DOHH2 (cell line): ENCODE results near the gene AUTS2.

Experiments
- H3F3A ChIP-seq: fragments of 200-600 bp; sonication (generic), shearing (Covaris generic); 2 replicates; pipeline ENCODE4 v1.6.0; 2016; ENCODE audit warnings: antibody characterized with exemption, mild to moderate bottlenecking; ENCODE audit not compliant: control insufficient read depth, insufficient read depth
- H3K27ac ChIP-seq: fragments of 200-600 bp; sonication (generic); 2 replicates; pipeline ENCODE4 v1.5.1; 2014; ENCODE audit warnings: low read depth, mild to moderate bottlenecking, low read length, moderate library complexity
- H3K27me3 ChIP-seq: fragments of 200-600 bp; sonication (generic); 2 replicates; pipeline ENCODE4 v1.6.1; 2014; ENCODE audit warnings: mild to moderate bottlenecking, low read length, mixed read lengths; ENCODE audit not compliant: control insufficient read depth
- H3K36me3 ChIP-seq: fragments of 200-600 bp; sonication (generic); 2 replicates; pipeline ENCODE4 v1.6.1; 2014; ENCODE audit warnings: mild to moderate bottlenecking, low read length, moderate library complexity, mixed read lengths; ENCODE audit not compliant: control insufficient read depth
- H3K4me1 ChIP-seq: fragments of 200-600 bp; sonication (generic); 2 replicates; pipeline ENCODE4 v1.6.1; 2014; ENCODE audit warnings: mild to moderate bottlenecking, low read length, mixed read lengths; ENCODE audit not compliant: control insufficient read depth
- H3K4me2 ChIP-seq: fragments of 200-600 bp; sonication (generic); 2 replicates; pipeline ENCODE4 v1.6.0; 2014; ENCODE audit warnings: mild to moderate bottlenecking, low read length, moderate library complexity
- H3K4me3 ChIP-seq: fragments of 200-600 bp; sonication (generic); 2 replicates; pipeline ENCODE4 v1.5.1; 2014; ENCODE audit warnings: mild to moderate bottlenecking, low read length, mixed read lengths
- H3K79me2 ChIP-seq: fragments of 200-600 bp; sonication (generic); 2 replicates; pipeline ENCODE4 v1.6.1; 2014; ENCODE audit warnings: mild to moderate bottlenecking, low read length, mixed read lengths; ENCODE audit not compliant: control insufficient read depth
- H3K9me2 ChIP-seq: fragments of 200-600 bp; sonication (generic); replicated peaks from 2 replicates; pipeline ENCODE4 v1.6.1; 2014; ENCODE audit warnings: mild to moderate bottlenecking, low read length, mixed read lengths; ENCODE audit not compliant: control insufficient read depth
- H3K9me3 ChIP-seq: fragments of 200-600 bp; sonication (generic); 2 replicates; pipeline ENCODE4 v1.6.1; 2014; ENCODE audit warnings: antibody characterized with exemption, low read length, mixed read lengths; ENCODE audit not compliant: control insufficient read depth, insufficient read depth
- H4K20me1 ChIP-seq: fragments of 200-600 bp; sonication (generic); 2 replicates; pipeline ENCODE4 v1.6.0; 2014; ENCODE audit warnings: low read depth, mild to moderate bottlenecking, antibody characterized with exemption, low read length, moderate library complexity; ENCODE audit not compliant: control insufficient read depth, insufficient read depth
- EZH2phosphoT487 ChIP-seq: fragments of 200-600 bp; sonication (generic); IDR thresholded peaks from 2 replicates; pipeline ENCODE4 v1.6.1; 2017; ENCODE audit warnings: borderline replicate concordance, mild to moderate bottlenecking, antibody characterized with exemption, low read length, moderate library complexity, mixed read lengths
- TF ChIP-seq, protein P1 (sequence below): fragments of 200-600 bp; sonication (generic); IDR thresholded peaks from one replicate; pipeline ENCODE4 v1.5.1; 2014; ENCODE audit warnings: antibody characterized with exemption, mild to moderate bottlenecking, low read depth, low read length; ENCODE audit not compliant: poor library complexity, severe bottlenecking

AUTS2 gene

DNA sequence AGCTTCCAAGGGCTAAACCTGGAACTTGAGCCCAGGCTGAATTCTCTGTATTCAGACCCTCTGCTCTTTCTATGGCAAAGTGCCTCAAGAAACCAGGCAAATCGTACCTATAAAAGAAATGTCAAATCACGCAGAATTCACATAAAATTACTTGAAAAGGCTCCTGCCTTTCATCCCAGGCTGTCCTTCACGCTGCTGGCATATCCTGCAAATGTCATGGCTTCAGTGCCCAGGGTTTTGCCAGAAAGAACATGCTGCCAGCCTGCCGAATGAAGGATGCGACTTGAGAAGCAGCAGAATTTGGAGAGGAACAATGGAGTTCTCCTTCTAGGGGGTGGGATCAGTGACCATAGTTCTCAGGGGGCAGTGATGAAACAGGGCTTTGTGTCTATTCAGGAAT, 931.2 kb downstream of the AUTS2 start:
- Histone ChIP-seq H3K4me3 (no peak overlapping the region), H3K4me1 (no peaks in the 10 kb centered on the region), H3K4me2 (no peak overlapping the region), H3F3A (no peaks in the 10 kb centered on the region), H3K36me3 (no peaks in the 10 kb centered on the region), H4K20me1 (no peaks in the 10 kb centered on the region), H3K79me2 (no peaks in the 10 kb centered on the region), H3K27ac (no peak overlapping the region), H3K9me2 (no peaks in the 10 kb centered on the region), H3K9me3 (no peaks in the 10 kb centered on the region), H3K27me3 (no peaks in the 10 kb centered on the region)
- TF ChIP-seq, protein P1, sequence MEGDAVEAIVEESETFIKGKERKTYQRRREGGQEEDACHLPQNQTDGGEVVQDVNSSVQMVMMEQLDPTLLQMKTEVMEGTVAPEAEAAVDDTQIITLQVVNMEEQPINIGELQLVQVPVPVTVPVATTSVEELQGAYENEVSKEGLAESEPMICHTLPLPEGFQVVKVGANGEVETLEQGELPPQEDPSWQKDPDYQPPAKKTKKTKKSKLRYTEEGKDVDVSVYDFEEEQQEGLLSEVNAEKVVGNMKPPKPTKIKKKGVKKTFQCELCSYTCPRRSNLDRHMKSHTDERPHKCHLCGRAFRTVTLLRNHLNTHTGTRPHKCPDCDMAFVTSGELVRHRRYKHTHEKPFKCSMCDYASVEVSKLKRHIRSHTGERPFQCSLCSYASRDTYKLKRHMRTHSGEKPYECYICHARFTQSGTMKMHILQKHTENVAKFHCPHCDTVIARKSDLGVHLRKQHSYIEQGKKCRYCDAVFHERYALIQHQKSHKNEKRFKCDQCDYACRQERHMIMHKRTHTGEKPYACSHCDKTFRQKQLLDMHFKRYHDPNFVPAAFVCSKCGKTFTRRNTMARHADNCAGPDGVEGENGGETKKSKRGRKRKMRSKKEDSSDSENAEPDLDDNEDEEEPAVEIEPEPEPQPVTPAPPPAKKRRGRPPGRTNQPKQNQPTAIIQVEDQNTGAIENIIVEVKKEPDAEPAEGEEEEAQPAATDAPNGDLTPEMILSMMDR = no peak
- no peak for TF ChIP-seq EZH2phosphoT487

DNA sequence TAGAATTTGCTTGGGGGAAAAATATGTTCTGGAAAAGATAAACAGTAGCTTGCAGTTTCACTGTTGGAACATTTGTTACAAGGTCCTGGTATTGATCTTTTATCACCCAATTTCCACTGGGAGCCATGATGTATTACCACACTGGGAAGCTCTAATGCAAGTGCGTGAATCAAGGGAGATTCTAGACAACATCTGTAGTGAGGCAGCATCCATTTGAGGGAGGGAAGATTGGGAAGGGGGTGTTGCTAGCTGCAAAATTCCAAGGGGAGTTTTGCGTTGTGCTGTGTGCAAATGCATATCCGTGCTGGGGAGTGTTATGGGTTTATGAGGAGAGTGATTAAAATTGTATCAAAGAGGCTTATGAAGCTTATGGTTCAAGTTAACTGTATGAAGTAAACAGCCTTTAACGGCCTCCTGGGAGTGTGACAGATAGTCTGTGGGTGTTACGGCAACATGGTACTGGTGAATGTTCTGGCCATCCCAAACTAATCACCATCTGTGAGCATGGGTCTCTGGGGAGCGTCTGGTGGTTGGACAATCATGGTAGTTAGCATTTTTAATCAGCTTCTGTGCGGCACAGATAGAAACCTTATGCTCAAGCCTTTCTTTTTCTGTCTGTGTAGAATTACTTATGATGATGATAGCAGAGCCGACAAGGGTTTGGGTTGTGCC, 931.8 kb downstream of the AUTS2 start:
- Histone ChIP-seq H3K27ac (no peak overlapping the region), H3K36me3 (no peaks in the 10 kb centered on the region), H3K4me2 (no peak overlapping the region), H3K9me2 (no peaks in the 10 kb centered on the region), H3K4me3 (no peak overlapping the region), H3K27me3 (no peaks in the 10 kb centered on the region), H3K79me2 (no peaks in the 10 kb centered on the region), H4K20me1 (no peaks in the 10 kb centered on the region), H3K4me1 (no peaks in the 10 kb centered on the region), H3F3A (no peaks in the 10 kb centered on the region), H3K9me3 (no peaks in the 10 kb centered on the region)
- no peak for TF ChIP-seq EZH2phosphoT487
- TF ChIP-seq, protein P1 = no peak

DNA sequence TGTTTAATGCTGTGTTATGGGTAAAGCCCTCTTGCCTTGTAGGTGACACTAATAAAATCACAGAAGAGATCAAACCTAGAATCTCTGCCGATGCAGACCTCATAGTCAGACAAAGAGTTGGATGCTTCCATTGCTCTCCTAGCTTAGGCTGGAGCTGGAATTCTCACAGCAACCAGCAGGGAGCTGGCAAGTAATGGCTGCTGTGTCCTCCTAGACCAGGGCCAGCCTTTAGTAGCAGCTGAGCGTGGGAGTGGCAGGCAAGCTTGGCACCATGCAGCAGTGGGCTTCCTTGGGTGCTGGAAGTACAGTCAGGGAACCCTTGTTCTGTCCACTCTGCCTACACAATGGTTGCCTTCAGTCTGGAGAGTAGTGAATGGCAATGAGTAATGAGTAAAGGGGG, 935.3 kb downstream of the AUTS2 start:
- no peak overlapping the region for H3K27ac ChIP-seq
- H4K20me1 ChIP-seq = no peaks in the 10 kb centered on the region
- H3K9me3 ChIP-seq = no peaks in the 10 kb centered on the region
- no peaks in the 10 kb centered on the region for H3K9me2 ChIP-seq
- no peaks in the 10 kb centered on the region for H3K27me3 ChIP-seq
- H3K4me3 ChIP-seq = no peak overlapping the region
- no peaks in the 10 kb centered on the region for H3F3A ChIP-seq
- no peaks in the 10 kb centered on the region for H3K4me1 ChIP-seq
- no peaks in the 10 kb centered on the region for H3K36me3 ChIP-seq
- no peaks in the 10 kb centered on the region for H3K79me2 ChIP-seq
- TF ChIP-seq EZH2phosphoT487 = no peak
- TF ChIP-seq, protein P1 = no peak
- H3K4me2 ChIP-seq = no peak overlapping the region
